Measurements from ENCODE around the gene TPD52L1. TPM values are rescaled to one million over a fixed set of nuclear protein-coding genes. Genes with fewer than 3 reads are reported as not detected.

TPD52L1 gene
- total and polyA plus RNA-seq, 2 of the 13 experiments (the other 11 are each of a cell fraction or from before 2014, with no cell fraction given) = 0.49 to 0.53 TPM

GRCh38 chr6:125300992-125301434, 147.4 kb downstream of the TPD52L1 start:
- no peaks in the 10 kb centered on the region for H3K79me2 ChIP-seq (ENCODE audit: insufficient read depth, low read length)
- no peak for DNase-seq (ENCODE audit: low spot score)
- H4K20me1 ChIP-seq (ENCODE audit: insufficient read depth, low read length) = no peaks in the 10 kb centered on the region
- peak overlapping the region; percentile 77 for H3K4me2 ChIP-seq (ENCODE audit: low read depth, low read length)
- no peak for ATAC-seq
- ChIA-PET POLR2A (interaction anchor here (1.2 to 2.6 kb wide), 6 partner anchors 9 to 685 kb away, joined by 3 to 16 read pairs (median 4); partner anchors contain the start of genes NCOA7 and TRMT11), CTCF (ENCODE audit: low intra/inter-chr PET ratio, low total read pairs) (no interaction called here)
- H3K9me3 ChIP-seq (ENCODE audit: low read length) = peaks cover 7% of the 10 kb centered on the region; the same call in 1 of the 2 replicates
- TF ChIP-seq UBTF (CRISPR knock-in tag; IDR thresholded peaks at IDR 0.05) (no peak), KDM4B (CRISPR knock-in tag; IDR thresholded peaks at IDR 0.05) (peak; percentile 14; the same call in 1 of the 2 replicates), KDM5A (IDR thresholded peaks at IDR 0.05; ENCODE audit: borderline replicate concordance, low read length) (peak; percentile 18; the same call in 1 of the 2 replicates), ZNF674 (CRISPR knock-in tag; IDR thresholded peaks at IDR 0.05; ENCODE audit: low read depth) (0 out of 2 replicates have a peak, but pooled peaks have one; percentile 9), ATF7 (IDR thresholded peaks at IDR 0.05) (no peak), ATF7 (CRISPR knock-in tag; IDR thresholded peaks at IDR 0.05) (no peak), SIX1 (CRISPR knock-in tag; IDR thresholded peaks at IDR 0.05; ENCODE audit: borderline replicate concordance) (0 out of 2 replicates have a peak, but pooled peaks have one; percentile 6), AHDC1 (CRISPR knock-in tag; IDR thresholded peaks at IDR 0.05; ENCODE audit: borderline replicate concordance) (0 out of 2 replicates have a peak, but pooled peaks have one; percentile 4), KDM3A (CRISPR knock-in tag; IDR thresholded peaks at IDR 0.05; ENCODE audit: low read depth) (no peak), ZNF781 (CRISPR knock-in tag; IDR thresholded peaks at IDR 0.05; ENCODE audit: borderline replicate concordance, not compliant biosample characterization) (peak; percentile 15)
- in situ Hi-C loops (cut with HindIII; ENCODE audit: extremely low pct_ligation_motif_present, low pct_unique_long_range_greater_than_20kb) (loop anchor here (10.0 to 25.0 kb wide), 2 partner anchors 654 to 1811 kb away; partner anchors contain the start of genes HINT3 and RSPO3), intact Hi-C loops (cut with micrococcal nuclease; ENCODE audit: unreplicated experiment) (loop anchor here (1.0 to 5.0 kb wide), 2 partner anchors 109 to 148 kb away; partner anchors contain the start of gene TPD52L1)
- H3K27me3 ChIP-seq (ENCODE audit: control insufficient read depth in 1 of 2, insufficient read depth in 2 of 2, low read length in 2 of 2) = peaks cover 0 to 4% of the 10 kb centered on the region in 2 experiments; a peak in 1 of 5 replicates
- peak overlapping the region; percentile 54 to 85 (median 84) for H3K4me3 ChIP-seq (replicated peaks in 1 of 3; ENCODE audit: insufficient read depth in 1 of 3, low read depth in 2 of 3, low read length in 3 of 3)
- peak overlapping the region; percentile 59 for H2AFZ ChIP-seq (ENCODE audit: low read length)
- 2% methylated on average over 11 of the region's 11 CpGs for WGBS (ENCODE audit: low lambda C conversion rate)
- peaks cover 31% of the 10 kb centered on the region for H3K4me1 ChIP-seq (ENCODE audit: insufficient read depth, low read length)
- peaks cover 7 to 14% of the 10 kb centered on the region in 2 experiments; a peak in 4 of 5 replicates for H3K36me3 ChIP-seq (replicated peaks in 1 of 2; ENCODE audit: control insufficient read depth in 1 of 2, insufficient read depth in 2 of 2, low read length in 2 of 2)
- FAIRE-seq = no peak
- peak overlapping the region; percentile 67 for H3K27ac ChIP-seq (ENCODE audit: extremely low read length, insufficient read depth, low read length)
- BruUV-seq (replicated peaks) = TSS peak; percentile 57
- H3K9ac ChIP-seq (ENCODE audit: insufficient read depth, low read depth, low read length) = peak overlapping the region; percentile 84
